Muscle layer of colon (tissue), 2 donors: ENCODE results near the gene NOSTRIN.
"Not testable (repeated sequence)": the region's sequence is repeated elsewhere in the genome, so short reads cannot be mapped to it uniquely, and the experiment has no call there.

Experiments
- H3K27ac ChIP-seq: one replicate; pipeline ENCODE4 v1.7.0; 2013; ENCODE audit warnings: low read depth, mild to moderate bottlenecking, low read length, moderate library complexity
- H3K27me3 ChIP-seq, 2 donors: one replicate each; pipeline ENCODE4 v1.7.0; 2013; ENCODE audit warnings: low read length in 2 of 2, mild to moderate bottlenecking in 2 of 2; ENCODE audit not compliant: insufficient read depth in 2 of 2, control insufficient read depth in 1 of 2
- H3K36me3 ChIP-seq: one replicate; pipeline ENCODE4 v1.7.0; 2013; ENCODE audit warnings: mild to moderate bottlenecking, low read length; ENCODE audit not compliant: insufficient read depth
- H3K4me1 ChIP-seq: one replicate; pipeline ENCODE4 v1.7.0; 2013; ENCODE audit warnings: mild to moderate bottlenecking, low read length; ENCODE audit not compliant: insufficient read depth
- H3K4me3 ChIP-seq, 2 donors: one replicate each; pipeline ENCODE4 v1.7.0; 2013; ENCODE audit warnings: low read length in 2 of 2, low read depth in 1 of 2, mild to moderate bottlenecking in 1 of 2, moderate library complexity in 1 of 2
- H3K9ac ChIP-seq: one replicate; pipeline ENCODE4 v1.7.0; 2013; ENCODE audit warnings: low read length
- H3K9me3 ChIP-seq: one replicate; pipeline ENCODE4 v1.7.0; 2013; ENCODE audit warnings: mild to moderate bottlenecking, low read length
- donor health status: abdominal sarcoma.
- donor health status: Adenocarcinoma of cecum.

NOSTRIN gene

DNA sequence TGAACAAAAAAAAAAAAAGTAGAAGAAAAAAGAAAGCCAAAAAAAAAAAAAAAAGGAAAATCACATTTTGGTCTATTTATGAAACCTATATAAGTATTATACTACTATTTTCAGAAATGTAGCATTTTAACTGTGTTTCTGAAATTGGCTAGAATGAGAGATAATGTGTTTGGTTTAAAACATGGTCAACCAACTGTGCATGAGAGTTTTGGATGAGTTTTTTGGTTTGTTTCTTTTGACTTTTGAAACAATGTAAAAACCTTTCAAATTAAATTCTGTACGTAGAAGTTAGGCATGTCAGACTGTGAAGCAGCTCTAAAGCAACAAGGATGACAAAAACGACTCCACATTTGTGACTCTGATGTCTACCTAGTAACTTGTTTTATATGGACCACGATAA, 53.2 kb downstream of the NOSTRIN start:
- Histone ChIP-seq H3K36me3 (no peaks in the 10 kb centered on the region), H3K4me1 (no peaks in the 10 kb centered on the region), H3K27ac (no peak overlapping the region), H3K4me3 (no peak overlapping the region), H3K9ac (no peak overlapping the region), H3K9me3 (no peaks in the 10 kb centered on the region), H3K27me3 (no peaks in the 10 kb centered on the region)

- Histone ChIP-seq H3K27ac (no peak overlapping the region), H3K9me3 (no peaks in the 10 kb centered on the region), H3K9ac (no peak overlapping the region), H3K36me3 (no peaks in the 10 kb centered on the region), H3K27me3 (no peaks in the 10 kb centered on the region), H3K4me1 (no peaks in the 10 kb centered on the region), H3K4me3 (no peak overlapping the region)
Measured at GRCh38 chr2:168858146-168858545, 55.7 kb downstream of the NOSTRIN start.

- not testable (repeated sequence) for H3K9me3 ChIP-seq, H3K4me1 ChIP-seq, H3K4me3 ChIP-seq, H3K36me3 ChIP-seq, H3K27ac ChIP-seq, H3K9ac ChIP-seq, H3K27me3 ChIP-seq
Measured at GRCh38 chr2:168867164-168867563, 64.7 kb downstream of the NOSTRIN start.

GRCh38 chr2:168870369-168870768, 67.9 kb downstream of the NOSTRIN start:
- not testable (repeated sequence) for H3K36me3 ChIP-seq, H3K27me3 ChIP-seq, H3K27ac ChIP-seq, H3K9me3 ChIP-seq, H3K9ac ChIP-seq, H3K4me3 ChIP-seq, H3K4me1 ChIP-seq

DNA sequence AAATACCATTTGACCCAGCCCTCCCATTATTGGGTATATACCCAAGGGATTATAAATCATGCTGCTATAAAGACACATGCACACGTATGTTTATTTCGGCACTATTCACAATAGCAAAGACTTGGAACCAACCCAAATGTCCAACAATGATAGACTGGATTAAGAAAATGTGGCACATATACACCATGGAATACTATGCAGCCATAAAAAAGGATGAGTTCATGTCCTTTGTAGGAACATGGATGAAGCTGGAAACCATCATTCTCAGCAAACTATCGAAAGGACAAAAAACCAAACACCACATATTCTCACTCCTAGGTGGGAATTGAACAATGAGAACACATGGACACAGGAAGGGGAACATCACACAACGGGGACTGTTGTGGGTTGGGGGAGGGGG, 68.4 kb downstream of the NOSTRIN start:
- not testable (repeated sequence) for H3K9me3 ChIP-seq, H3K4me3 ChIP-seq, H3K36me3 ChIP-seq, H3K27ac ChIP-seq, H3K27me3 ChIP-seq, H3K9ac ChIP-seq, H3K4me1 ChIP-seq

DNA sequence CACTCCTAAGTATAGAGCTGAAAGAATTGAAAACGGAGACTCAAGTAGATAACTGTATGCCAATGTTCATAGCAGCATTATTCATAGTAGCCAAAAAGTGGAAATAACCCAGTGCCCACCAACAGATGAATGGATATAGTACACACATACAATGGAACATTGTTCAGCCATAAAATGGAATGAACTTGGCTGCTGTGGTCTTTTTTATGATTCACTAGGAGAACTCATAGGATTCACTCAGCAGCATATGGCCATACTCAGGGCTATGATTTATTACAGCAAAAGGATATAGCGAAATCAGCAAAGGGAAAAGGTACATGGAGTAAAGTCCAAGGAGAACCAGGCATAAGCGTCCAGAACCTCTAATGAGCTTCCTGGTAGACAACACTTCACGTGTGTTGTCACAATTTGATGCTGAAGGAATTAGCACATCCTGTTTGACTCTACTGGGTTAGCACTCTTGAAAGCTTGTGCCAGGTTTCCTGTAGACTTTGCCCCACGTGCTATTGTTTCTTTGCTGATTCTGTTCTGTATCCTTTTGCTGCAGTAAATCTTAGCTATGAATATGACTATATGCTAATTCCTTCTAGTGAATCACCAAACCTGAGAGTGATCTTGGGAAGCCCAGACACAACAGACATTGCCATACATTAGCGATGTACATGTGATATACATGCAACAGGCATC, 72.1 kb downstream of the NOSTRIN start:
- Histone ChIP-seq H3K9ac (no peak overlapping the region), H3K9me3 (no peaks in the 10 kb centered on the region), H3K4me1 (no peaks in the 10 kb centered on the region), H3K27ac (no peak overlapping the region), H3K36me3 (no peaks in the 10 kb centered on the region), H3K4me3 (no peak overlapping the region), H3K27me3 (no peaks in the 10 kb centered on the region)

DNA sequence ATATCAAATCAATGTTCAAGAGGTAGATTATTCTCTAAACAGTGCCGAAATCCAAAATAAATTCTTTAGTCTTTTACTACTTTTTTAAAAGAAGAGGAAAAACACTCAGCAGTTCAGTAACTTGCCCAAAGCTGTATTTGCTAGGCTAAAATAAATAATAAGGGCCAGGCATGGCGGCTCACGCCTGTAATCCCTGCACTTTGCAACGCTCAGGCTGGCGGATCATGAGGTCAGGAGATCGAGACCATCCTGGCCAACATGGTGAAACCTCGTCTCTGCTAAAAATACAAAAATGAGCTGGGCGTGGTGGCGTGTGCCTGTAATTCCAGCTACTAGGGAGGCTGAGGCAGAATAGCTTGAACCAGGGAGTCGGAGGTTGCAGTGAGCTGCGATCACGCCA, 79.7 kb downstream of the NOSTRIN start:
- H3K27ac ChIP-seq, H3K9me3 ChIP-seq, H3K4me1 ChIP-seq, H3K36me3 ChIP-seq, H3K4me3 ChIP-seq, H3K27me3 ChIP-seq, H3K9ac ChIP-seq: not testable (repeated sequence)

- H3K9me3 ChIP-seq = no peaks in the 10 kb centered on the region
- H3K9ac ChIP-seq = no peak overlapping the region
- no peak overlapping the region for H3K27ac ChIP-seq
- H3K4me3 ChIP-seq = no peak overlapping the region
- H3K4me1 ChIP-seq = peaks cover 4% of the 10 kb centered on the region
- no peaks in the 10 kb centered on the region for H3K27me3 ChIP-seq
- H3K36me3 ChIP-seq = no peaks in the 10 kb centered on the region
Measured at GRCh38 chr2:168884975-168885374, 82.5 kb downstream of the NOSTRIN start.

DNA sequence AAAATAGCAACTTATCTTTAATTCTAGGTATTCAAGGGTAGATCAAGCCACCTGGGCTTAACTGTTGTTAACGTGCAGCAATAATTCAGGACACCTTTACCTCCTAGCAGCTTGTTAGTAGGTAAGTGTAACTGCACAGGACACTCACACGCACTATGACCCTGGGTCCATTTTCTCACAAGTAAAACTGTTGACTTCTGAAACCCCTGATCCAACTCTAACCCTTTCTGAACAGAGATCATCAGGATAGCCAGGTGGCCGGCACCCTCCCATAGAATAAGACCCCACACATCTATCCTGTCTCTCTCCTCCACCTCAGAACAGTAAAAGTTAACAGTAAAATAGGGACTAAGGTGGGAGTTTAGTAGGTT, 87.2 kb downstream of the NOSTRIN start:
- Histone ChIP-seq H3K4me3 (peak overlapping the region in 1 of 2 donors; percentile 53), H3K27ac (no peak overlapping the region), H3K4me1 (peaks cover 4% of the 10 kb centered on the region), H3K36me3 (no peaks in the 10 kb centered on the region), H3K9ac (no peak overlapping the region), H3K9me3 (no peaks in the 10 kb centered on the region), H3K27me3 (no peaks in the 10 kb centered on the region)

DNA sequence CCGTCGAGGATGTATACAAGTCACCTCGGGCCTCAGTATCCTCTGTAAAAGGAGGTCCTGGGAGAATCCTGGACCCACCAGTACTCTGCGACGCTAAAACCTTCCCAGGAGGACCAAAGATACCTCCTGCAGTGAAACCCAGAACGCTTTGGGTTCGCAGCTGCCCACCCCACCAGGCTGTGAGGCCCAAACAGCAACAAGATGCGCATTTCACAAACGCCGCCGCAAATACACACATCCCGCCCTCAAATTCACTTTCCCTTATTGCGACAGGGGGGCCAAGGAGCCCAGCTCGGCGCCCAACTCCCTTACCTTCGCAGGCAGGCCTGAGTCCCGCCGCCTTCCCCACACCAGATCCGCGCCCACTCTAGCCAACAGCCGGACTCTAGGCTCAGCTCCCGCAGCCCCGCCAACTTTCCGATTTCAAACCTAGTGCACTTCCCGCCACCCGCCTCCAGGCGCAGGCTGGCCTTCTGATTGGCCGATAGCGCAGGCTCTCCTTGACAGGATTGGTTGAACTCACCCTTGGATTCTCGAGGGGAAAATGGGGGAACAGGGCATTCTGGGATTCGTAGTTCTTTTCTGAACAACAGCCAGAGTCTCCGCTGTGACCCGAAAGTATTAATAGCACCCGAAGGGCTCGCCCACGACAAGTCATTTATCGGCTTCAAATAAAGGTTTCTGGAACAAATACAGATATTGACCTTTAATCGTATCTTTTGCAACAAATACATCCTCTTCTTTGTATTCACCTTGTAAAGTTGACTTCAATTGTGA, 87.8 kb downstream of the NOSTRIN start, which contains the start of gene SPC25:
Gene SPC25 (minus strand): TSS at position 425 of the 777 bp plus-strand sequence. CDS start 911 bp downstream, outside the sequence.
- Histone ChIP-seq H3K27me3 (no peaks in the 10 kb centered on the region), H3K4me3 (peak within 1 kb of the TSS; percentile 53 to 54), H3K9ac (no peak within 1 kb of the TSS), H3K9me3 (no peaks in the 10 kb centered on the region), H3K36me3 (no peaks in the 10 kb centered on the region), H3K27ac (no peak within 1 kb of the TSS), H3K4me1 (peaks cover 4% of the 10 kb centered on the region)

DNA sequence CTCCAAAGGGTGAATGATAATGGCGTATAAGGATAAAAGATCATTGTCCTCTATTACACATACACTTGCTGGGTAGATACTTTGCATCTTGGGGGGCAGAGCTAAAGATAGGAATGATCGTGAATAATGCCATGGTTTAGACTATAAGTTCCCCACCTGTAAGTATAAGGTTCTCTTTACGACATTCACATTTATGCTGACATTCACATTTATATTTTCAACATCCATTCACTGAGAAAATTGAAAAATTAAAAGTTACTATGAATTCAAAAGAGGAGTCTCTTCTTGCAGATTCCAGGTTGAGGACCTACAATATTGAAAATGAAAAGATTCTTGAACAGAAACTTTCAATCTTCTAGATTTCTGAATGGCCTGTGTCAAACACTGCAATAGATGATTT, 89.9 kb downstream of the NOSTRIN start:
- Histone ChIP-seq H3K36me3 (no peaks in the 10 kb centered on the region), H3K27me3 (no peaks in the 10 kb centered on the region), H3K9me3 (no peaks in the 10 kb centered on the region), H3K9ac (no peak overlapping the region), H3K4me3 (no peak overlapping the region), H3K27ac (no peak overlapping the region), H3K4me1 (peaks cover 4% of the 10 kb centered on the region)

DNA sequence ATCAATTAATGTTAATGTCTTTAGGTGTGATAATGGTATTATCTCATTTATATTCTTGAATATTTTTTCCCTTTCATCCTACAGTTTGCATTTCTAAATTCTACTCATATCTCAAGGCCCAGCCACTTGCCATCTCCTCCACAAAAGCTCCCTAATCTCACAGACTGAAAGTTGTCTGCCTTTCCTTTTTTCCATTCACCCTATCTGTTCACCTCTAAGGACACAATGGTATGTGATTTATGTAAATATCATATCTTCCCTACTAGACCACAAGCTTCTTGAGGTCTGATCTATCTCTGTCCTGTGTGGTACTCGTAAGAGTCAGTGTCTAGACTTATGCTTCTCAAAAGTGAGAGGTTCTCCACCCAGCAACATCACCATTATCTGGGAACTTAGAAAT, 91.7 kb downstream of the NOSTRIN start:
- H3K36me3 ChIP-seq = no peaks in the 10 kb centered on the region
- no peaks in the 10 kb centered on the region for H3K9me3 ChIP-seq

More for the DNA sequence above, 91.7 kb downstream of the NOSTRIN start:
- Histone ChIP-seq H3K4me3 (no peak overlapping the region), H3K4me1 (peaks cover 4% of the 10 kb centered on the region), H3K27me3 (no peaks in the 10 kb centered on the region), H3K9ac (no peak overlapping the region), H3K27ac (no peak overlapping the region)
